Midbrain (tissue), 1 donor: ENCODE results near the gene SEPTIN10.

Experiments
- DNase-seq: peaks from one replicate; lab custom pipeline; 2025; lab: John Stamatoyannopoulos, UW

Gene SEPTIN10

DNA sequence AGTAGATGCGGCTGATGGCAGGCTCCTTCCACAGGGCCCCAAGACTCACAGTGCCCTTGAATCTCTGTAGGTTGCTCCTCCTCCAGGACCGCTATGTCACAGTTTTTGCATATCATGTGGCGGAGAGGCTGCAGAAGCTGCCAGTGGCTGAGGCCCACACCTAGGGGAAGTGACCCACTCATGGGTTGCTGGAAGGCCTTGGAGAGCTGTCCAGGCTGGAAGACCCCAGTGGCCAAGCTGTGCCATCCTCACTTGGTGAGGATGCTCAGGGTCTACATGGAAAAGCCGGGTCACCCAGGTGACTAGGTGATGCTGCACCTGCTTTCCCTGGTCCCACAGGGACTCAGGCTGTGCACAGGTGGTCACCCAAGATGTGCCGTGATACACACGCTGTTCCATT lies 90.6 kb downstream of the SEPTIN10 start:
- DNase-seq, result no peak

DNA sequence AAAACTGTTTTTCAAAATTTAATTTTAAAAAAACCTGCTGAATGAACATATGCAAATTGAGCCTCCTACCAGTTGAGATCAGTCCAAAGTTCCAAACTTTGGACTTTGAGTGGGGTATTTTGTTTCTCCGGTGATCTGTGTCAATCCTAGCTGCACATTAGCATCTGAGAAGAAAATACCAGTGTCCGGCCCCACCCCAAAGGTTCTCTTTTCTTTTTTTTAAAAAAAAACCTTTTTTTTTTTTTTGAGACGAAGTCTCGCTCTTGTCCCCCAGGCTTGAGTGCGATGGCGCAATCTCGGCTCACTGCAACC lies 91.7 kb downstream of the SEPTIN10 start:
- no peak for DNase-seq

DNA sequence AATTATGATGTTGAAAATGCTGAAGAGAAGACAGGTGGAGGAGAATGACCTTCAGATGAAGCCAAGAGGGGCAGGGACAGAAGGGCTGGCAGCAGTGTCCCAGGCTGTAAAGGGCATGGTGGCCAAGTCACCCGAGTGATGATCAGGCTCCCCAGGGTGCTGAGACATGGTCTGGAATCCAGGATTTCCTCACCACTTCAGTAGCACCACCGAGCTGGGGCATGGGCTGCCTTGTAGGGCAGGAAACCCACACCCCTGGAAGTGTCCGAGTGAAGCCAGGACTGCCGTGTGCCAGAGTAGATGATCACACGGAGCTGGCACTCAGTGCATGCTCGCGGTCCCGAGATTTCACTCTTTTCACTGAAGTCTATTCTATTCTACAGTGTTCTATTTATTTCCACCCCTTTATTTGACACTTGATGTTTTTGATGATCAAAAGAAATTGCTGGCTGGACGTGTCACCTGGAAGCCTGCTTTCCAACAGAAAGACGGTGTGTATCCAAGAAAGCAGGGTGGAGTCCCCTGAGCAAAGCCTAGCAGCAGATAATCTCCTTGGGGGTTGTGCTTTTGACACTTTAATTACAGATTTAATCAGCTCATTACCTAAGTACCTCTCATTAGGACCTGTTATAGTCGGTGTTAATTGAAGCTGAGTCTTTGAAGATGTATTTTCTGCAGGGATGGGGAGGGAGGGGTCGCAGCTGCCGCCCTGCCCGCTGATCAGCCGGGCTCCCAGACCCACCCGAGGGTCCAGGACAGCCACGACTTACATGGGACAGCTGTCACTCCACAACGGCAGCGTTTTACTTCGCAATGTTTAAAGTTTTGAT lies 92.3 kb downstream of the SEPTIN10 start:
- no peak for DNase-seq

DNA sequence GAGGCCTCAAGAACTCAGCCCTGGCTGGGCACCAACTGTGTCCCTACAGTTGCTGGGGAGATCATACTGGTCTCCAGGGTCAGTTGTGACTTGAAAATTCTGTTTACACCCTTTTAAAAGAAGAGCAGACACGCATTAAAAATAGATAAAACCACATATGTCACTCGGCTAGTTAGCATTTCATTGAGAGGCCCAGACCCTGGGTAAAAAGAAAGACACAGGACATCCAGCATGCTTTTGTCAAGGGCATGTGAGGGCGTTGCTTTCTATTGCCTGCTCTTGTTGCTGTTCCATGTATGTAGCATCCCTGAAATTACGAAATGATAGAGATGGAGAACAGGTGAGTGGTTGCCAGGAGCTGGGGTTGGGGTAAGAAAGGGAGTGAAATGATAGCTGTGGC lies 94.3 kb downstream of the SEPTIN10 start:
- DNase-seq, result no peak

DNA sequence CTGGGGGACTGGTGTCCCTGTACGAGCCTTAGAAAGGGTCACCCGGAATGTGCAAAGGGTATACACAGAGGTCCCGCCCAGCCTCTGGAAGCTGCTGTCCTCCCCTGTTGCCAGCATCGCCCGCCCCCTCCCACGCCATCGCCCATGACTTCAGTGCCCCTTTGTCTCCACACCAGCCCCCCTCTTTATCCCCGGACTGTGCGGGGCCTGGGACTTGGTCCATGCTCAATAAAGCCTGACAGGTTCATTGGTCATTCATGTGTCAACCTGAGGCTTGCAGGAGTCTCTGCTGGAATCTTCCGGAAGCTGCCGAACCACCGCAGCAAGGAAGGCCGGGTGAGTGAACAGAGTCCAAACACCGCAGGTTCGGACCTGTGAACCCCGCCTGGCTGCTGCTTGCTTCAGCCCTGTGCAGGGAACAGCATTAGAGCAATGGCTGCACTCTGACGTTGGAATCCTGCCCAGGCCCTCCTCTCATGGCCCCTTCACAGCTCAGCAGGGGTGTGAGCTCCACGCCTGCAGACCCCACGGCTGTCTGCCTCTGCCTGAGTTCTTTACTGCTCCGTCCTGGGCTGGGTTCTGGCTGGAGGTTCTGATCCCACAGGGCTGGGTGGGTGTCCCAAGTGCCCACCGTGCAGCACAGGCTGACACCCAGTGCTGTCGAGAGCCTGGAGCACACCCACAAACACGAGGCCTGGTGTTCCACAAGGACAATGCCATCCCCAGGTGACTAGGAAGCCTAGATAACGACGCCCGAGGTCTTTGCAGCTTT lies 96.5 kb downstream of the SEPTIN10 start:
- no peak for DNase-seq

DNA sequence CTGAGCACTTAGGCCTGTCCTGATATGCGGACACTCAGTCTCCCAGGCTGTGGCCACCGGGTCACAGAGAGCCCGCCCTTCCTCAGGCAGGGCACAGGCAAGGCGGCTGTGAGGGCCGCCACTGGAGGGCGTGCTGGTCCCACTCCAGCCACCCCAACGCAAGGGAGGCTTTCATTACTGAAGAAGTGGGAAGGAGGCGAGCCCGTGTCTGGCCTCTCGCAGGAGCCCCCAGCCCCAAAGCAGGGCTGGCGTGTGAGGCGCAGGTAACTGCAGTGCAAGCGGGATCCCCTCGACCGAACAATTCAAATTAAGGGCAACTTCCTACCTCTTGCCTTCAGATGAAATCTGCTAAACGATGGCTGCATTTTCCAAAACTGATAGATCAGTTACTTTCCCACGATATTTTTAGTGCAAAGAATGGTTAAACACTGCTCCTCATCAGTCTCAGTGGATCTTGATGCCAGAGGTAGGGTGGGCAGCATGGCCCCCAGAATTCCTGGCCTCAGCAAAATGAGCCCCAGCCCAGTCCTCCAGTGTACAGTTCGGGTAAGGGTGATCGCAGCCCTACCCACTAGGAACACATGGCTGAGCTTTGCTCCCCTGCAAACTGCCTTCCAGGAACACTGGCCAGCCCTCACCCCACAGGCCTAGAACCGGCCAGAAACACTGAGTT lies 97.2 kb downstream of the SEPTIN10 start:
- DNase-seq, result no peak

DNA sequence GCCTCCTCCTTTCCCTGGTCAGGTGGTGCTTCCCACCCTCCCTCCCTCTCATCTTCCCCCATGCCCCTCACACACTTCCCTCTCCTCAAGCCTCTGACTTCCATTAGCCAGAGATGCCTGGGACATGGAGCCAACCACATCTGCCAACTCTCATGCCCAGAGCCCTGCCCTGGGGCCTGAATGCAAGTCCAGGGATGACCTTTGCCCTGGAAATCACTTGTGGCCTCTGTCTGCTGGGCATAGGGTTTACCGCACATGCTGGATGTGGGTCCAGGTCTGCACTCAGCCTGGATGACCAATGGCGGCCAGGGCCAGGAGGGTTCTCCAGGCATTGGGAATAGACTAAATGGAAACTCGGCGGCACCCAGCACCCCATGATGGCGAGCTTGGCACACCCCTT lies 98.9 kb downstream of the SEPTIN10 start:
- DNase-seq, result no peak

DNA sequence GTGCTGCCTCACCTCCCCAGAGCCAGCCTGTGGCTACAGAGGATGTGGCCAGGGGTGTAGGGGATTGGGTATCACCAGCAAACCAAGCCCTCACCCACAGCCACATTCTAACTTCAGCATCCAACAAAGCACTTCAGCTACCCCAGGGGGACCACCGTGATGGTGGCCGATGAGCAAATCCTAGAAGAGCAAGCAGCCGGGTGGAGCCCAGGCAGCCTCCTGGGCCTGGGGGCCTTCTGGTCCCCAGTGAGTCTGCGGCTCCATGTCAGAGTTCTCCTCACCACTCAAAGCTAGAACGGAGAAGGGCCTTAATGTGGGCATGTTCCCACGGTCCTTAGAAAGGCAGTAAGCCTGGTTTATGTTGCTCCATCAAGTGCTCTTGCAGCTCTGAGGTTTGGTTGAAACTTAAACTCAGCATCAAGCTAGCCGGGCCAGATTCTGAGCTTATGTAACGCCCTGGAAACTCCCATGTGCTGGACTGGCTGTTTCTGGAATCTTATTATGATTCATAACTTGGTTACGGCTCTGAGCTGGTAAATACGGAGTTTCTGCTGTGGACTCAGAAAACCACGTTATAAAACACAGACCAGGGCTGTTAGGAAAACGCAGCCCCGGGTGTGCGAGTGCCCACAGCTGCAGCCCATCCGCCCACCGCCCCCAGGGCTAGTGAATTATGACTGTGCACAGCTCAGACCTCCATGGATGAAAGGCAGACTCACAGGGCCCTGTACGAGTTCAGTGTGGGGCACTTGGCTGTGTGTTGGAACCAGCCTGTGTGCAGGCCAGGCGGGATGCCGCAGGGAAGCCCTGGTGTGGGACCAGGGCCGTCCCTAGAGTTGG lies 99.8 kb downstream of the SEPTIN10 start:
- DNase-seq, result peak; percentile 4

DNA sequence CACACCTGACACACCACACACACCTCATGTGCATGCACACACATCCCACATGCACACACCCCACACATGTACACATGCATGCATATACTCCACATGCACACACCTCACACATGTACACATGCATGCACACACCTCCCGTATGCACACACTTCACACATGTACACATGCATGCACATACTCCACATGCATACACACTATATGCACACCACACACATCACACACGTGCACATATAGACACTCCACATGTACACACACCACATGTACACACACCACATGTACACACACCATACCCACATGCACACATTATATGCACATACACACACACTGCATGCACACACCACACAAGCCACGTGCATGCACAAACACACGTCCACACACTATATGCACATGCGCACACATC lies 100.5 kb downstream of the SEPTIN10 start:
- DNase-seq, result no peak

DNA sequence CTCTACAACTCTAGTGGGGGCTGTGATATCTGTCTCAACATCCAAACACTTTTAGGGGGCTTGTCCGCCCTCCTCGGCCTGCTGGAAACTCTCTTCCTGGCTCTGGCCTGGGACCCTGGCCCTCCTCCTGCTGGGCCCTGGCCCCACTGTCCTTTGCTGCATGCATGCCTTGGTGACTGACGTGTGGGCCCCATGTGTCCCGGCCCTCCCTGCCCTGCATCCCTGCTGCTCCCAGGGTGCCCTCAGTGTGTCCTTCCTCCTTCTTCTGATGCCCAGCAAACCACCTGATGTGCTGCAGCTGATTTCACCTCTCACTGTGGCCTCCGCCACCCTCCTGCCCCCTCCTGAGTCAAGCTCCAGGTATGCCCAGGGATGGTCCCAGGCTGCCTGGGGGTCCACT lies 101.7 kb downstream of the SEPTIN10 start:
- no peak for DNase-seq

DNA sequence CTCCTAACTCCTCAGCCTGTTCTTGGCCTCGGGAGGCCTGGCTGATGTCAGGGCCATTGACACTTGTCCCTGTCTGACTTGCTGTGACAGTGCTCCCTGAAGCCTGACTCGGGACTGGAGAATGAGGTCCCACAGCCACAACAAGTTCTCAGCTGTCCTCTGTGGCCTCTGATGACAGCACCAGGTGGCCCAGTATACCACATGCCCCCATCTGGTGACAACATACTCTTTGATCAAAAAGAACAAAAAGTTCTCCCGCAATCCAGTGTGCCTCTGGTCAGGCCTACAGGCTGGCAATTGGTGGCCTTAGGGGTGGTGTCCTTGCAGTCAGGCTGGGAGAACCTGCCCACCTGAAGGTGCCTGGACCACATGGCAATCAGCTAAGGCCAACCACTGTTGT lies 102.6 kb downstream of the SEPTIN10 start:
- no peak for DNase-seq

DNA sequence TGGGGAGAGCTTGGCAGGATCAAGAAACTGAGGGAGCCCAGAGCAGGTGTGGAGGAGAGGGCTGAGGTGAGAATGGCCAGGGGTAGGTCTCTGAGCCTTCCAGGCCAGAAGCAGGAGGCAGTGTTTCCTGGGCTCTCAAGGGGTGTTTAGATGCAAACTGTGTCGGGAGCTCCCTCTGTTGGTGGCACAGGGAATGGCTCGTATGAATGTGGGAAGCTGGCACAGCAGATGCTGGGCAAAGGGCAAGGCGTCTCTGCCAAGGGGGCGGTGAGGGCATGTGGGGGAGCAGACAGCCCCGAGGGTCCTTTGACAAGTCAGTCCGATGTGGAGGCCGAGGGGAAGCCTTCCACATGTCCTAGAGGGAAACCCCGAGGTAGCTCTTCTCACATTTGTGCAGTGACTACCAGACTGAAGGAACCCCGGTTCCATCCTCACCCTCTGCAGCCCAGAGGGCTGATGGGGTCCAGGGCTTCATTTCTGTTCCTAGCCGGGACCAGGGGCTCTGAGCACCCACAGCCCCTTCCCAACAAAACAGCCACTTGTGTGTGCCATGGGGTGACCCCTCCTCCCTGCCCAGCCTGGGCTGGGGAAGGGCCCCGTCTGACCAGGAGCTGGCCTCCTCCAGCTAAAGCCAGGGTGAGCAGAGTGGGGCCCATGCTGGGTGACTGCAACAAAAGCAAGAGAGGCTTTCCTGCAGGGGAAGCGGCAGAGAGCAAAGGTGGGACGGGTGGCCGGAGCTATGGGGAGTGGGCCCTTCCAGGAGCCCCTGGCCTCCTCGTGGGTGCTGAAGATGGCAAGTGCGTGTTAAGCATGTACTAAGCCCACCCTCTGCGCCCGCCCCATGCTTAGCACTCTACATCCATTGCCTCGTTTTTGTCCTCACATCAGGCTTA lies 103.4 kb downstream of the SEPTIN10 start:
- DNase-seq, result peak; percentile 68

DNA sequence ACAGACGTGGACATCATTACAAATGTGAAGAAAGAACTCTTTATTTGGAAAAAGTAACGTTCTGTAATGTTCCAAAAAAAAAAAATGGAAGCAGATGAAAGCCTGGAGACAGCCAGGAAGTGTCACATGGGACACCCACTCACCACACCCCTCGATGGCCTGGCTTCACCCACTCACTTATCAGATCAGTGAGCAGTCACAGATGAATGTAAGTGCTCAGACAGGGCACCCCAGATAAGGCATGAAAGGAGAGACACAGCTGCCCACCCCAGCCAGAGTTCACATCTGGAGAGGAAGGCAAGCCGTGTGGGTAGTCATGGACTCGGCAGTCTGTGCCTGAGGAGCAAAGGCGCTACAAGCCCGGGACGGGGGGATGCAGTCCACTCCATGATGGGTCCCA lies 105.2 kb downstream of the SEPTIN10 start:
- no peak for DNase-seq

DNA sequence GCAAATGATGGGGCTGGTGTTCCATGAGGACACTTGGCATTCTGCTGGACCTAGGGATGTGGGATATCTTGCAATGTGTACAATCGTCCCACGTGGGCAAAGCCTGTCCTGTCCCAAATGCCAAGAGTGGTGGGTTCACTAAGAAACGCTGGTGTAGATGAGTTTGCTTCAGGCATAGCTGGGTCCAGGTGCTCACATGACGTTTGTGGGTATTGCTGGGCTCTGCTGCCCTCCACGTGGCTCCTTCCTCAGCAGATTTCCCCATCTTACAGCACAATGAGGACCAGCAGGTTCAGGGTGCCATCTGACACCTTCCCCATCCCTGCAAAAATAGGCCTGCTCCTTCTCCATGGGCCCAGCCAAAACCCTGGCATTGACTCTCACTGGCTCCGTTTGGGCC lies 105.9 kb downstream of the SEPTIN10 start:
- no peak for DNase-seq

DNA sequence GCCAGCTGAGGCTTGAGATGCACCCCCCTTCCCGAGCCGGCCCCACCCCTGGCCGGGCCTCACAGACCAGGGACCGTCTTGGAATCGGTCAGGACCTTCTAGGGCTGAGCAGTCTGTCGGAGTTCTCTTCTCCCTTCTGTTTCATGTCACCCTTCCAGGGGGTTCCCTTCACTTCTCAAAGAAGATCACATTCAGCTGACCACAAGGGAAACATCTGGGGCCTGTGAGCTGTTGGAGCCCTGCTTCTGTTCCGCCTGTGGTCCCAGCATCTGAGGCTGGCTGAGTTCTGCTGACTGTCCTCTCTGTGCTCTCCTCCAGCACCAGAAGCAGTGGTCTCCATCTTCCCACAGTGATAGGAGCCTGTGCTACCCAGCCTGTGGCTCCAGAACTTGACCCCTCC lies 106.5 kb downstream of the SEPTIN10 start:
- DNase-seq, result peak; percentile 4

DNA sequence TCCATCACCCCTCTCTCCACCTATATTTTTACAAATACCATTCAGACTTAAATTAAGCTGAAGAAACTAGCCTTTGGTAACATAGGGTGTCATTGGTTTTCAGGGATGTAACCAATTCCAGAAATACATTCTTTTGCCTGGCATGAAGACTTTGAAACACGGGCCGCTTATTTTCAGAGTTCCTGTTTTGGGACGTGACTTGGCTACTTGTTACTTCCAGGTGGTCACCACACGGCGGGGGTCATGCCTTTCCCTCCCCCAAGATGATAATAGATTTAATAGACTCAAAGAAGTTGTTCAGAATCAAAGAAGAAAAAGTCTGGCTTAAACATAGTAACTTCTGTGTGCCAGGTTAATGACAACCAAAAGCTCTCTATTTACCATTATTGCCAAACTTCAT lies 110.6 kb downstream of the SEPTIN10 start:
- DNase-seq, result no peak

DNA sequence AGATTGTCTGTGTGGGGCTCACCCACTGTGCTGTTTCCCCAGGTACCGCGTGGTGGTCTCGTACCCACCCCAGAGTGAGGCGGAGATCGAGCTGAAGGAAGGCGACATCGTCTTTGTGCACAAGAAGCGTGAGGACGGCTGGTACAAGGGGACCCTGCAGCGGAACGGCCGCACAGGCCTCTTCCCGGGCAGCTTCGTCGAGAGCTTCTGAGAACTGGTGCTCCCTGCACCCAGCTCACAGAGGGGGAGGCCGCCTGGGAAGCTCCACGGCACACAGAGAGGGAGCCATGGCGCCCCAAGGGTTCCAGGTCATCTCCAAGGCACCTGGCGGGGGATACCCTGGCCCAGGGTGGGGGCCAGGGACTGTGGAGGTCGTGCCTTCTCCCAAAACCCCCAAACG lies 112.3 kb downstream of the SEPTIN10 start:
- DNase-seq, result no peak

DNA sequence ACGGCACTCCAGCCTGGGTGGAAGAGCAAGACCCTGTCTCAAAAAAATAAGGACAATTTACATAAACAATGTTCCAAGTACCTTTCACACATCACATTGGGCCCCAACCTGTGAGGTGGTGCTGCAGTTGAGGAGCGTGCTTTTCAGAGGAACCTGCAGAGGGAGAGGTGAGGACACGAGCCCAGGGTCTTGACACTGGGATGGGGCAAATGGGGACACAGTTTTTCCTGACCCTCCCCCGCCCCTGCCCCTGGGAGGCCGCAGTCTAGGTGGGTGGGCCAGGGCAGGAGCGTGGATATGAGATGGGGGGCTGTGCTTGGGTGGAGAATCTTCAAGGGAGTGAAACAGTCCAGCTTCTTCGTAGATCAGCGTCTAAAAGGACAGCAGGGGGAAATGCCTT lies 112.9 kb downstream of the SEPTIN10 start:
- DNase-seq, result no peak

DNA sequence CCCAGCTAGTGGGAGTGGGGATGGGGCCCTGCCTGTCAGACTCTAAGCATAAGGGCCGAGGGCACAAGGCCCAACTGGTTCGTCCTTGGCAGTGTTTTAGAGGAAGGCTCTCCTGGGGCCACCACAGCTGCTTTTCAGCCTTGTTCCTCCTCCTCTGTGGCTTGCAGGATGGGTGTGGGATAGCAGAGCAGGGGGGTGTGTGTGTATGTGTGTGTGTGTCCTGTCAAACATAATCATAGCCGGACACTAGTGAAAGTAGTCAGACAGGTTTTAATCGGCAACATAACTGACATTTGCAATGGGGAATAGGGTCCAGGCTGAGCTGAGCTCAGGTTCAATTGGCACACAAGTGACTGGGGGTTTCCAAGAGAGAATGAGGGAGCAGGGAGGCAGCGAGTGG lies 114.2 kb downstream of the SEPTIN10 start:
- DNase-seq, result no peak

DNA sequence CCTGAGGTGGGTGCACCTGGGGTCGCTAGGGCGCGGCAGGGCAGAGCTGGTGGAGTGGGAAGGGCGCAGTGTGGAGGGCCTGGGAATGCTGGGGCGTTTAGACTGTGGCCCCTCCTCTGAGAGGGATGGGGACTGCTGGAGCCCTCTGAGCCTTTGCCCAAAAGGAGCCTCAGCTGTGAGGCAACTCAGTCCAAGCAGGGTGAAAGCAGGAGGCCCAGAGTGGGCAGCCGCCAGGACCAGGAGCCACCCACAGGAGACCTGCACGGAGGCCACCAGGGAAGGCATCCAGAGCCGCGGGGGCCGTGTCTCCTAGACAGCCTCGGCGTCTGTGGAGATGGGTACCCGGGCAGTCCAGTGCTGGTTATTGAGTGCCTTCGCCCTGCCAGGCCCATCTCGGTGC lies 114.9 kb downstream of the SEPTIN10 start:
- DNase-seq, result no peak
